Thyroid gland (tissue), 4 donors: Measurements from ENCODE around the gene PKIG.

Source experiments
- POLR2A ChIP-seq, 2 donors: fragments of 450-650 bp; IDR thresholded peaks; one replicate each; pipeline ENCODE4 v1.6.1; 2017; ENCODE audit warnings: antibody characterized with exemption in 2 of 2, mild to moderate bottlenecking in 2 of 2, moderate library complexity in 1 of 2
- TF ChIP-seq, protein P1 (sequence below), 6 experiments: fragments of 200-600 bp in 3 of 6; fragments of 450-650 bp in 3 of 6; sonication (generic) in 3 of 6; IDR thresholded peaks; one replicate each; pipeline ENCODE4 v1.5.1; 2016 to 2019; ENCODE audit warnings: antibody characterized with exemption in 6 of 6, mild to moderate bottlenecking in 2 of 6, inconsistent platforms in 1 of 6, moderate library complexity in 1 of 6

GRCh38 chr20:44660581-44660980 is 78.2 kb downstream of the PKIG start:
- TF ChIP-seq, protein P1, sequence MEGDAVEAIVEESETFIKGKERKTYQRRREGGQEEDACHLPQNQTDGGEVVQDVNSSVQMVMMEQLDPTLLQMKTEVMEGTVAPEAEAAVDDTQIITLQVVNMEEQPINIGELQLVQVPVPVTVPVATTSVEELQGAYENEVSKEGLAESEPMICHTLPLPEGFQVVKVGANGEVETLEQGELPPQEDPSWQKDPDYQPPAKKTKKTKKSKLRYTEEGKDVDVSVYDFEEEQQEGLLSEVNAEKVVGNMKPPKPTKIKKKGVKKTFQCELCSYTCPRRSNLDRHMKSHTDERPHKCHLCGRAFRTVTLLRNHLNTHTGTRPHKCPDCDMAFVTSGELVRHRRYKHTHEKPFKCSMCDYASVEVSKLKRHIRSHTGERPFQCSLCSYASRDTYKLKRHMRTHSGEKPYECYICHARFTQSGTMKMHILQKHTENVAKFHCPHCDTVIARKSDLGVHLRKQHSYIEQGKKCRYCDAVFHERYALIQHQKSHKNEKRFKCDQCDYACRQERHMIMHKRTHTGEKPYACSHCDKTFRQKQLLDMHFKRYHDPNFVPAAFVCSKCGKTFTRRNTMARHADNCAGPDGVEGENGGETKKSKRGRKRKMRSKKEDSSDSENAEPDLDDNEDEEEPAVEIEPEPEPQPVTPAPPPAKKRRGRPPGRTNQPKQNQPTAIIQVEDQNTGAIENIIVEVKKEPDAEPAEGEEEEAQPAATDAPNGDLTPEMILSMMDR (IDR thresholded peaks at IDR 0.05) = no peak
- no peak for TF ChIP-seq POLR2A (IDR thresholded peaks at IDR 0.05)
